ENCODE data around the gene ZDHHC7.

Gene ZDHHC7

DNA sequence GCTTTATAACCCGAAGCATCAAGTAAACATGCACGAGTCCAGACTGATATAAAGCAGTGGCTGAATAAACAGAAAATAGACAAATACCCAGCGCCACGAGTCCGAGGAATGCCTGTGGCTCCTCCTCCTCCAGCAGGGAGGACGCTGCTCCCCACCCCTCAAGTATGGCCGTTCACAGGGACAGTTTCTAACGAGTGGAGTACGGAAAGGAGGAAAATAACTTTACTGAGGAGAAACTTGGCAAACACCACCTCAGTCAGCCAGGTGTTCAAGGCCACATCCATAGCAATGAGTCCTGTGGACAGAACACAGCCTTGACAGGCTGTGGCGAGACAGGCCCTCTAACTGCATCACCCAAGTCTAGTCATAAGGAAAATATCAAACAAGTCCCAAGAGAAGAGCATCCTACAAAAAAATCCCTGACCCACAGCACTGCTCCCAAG is 9.2 kb downstream of the ZDHHC7 start:
- Histone ChIP-seq H3K36me3 (replicated peaks) (no peaks in the 10 kb centered on the region), H3K4me3 (ENCODE audit: low read depth, low read length) (no peak overlapping the region), H3K27me3 (replicated peaks) (no peaks in the 10 kb centered on the region), H3K27ac (peak overlapping the region; percentile 86)
- in situ Hi-C loops (cut with HindIII; ENCODE audit: low pct_ligation_motif_present, low sequenced_read_pairs), result no loop called here
- DNase-seq, result peak; percentile 38
- TF ChIP-seq CTCF (IDR thresholded peaks at IDR 0.05; ENCODE audit: low read depth, low read length, missing control alignments), result no peak

GRCh38 chr16:84999857-85000480 is 11.4 kb downstream of the ZDHHC7 start:
- H3K36me3 ChIP-seq (replicated peaks), result peaks cover 7% of the 10 kb centered on the region
- in situ Hi-C loops (cut with HindIII; ENCODE audit: low pct_ligation_motif_present, low sequenced_read_pairs), result no loop called here
- H3K27me3 ChIP-seq (replicated peaks), result no peaks in the 10 kb centered on the region
- no peak overlapping the region for H3K4me3 ChIP-seq (ENCODE audit: low read depth, low read length)
- DNase-seq, result no peak
- H3K27ac ChIP-seq, result peak overlapping the region; percentile 43
- TF ChIP-seq CTCF (IDR thresholded peaks at IDR 0.05; ENCODE audit: low read depth, low read length, missing control alignments), result no peak

DNA sequence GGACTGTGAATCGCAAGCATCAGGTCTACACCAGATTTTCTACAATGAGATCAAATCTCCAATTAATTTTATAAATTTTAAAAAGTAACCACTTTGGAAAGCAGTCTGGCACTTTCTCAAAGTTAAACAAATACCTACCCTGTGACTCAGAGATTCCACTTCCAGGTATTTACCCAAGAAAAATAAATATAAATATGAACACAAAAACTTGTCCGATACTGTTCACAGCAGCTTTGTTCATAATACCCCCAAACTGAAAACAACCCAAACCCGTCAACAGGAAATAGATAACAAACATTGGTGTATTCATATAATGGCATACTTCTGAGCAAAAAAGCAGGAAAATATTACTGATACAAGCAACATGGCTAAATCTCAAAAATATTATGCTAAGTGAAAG is 12.1 kb downstream of the ZDHHC7 start:
- Histone ChIP-seq H3K27me3 (replicated peaks) (no peaks in the 10 kb centered on the region), H3K4me3 (ENCODE audit: low read depth, low read length) (no peak overlapping the region), H3K27ac (peak overlapping the region; percentile 43), H3K36me3 (replicated peaks) (peaks cover 8% of the 10 kb centered on the region)
- in situ Hi-C loops (cut with HindIII; ENCODE audit: low pct_ligation_motif_present, low sequenced_read_pairs), result no loop called here
- TF ChIP-seq CTCF (IDR thresholded peaks at IDR 0.05; ENCODE audit: low read depth, low read length, missing control alignments), result no peak
- DNase-seq, result no peak

DNA sequence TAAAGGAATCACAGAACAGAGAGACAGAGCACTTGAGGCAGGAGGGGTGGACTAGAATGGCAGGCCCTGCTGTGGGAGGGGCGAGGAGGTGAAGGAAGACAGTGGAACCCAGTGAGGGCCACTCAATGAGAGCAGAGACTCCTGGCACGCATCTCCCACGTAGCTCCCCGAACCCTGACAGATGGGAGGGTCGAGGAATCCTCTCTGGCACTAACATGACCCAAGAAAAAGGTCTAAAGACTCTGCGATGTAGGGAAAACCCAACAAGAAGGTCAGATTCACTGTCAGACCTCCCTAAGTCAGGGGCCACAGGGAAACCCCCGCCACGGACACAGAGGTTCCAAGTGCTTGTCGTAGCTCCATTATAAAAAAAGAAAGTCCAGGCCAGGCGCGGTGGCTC is 15.0 kb downstream of the ZDHHC7 start:
- Histone ChIP-seq H3K27ac (no peak overlapping the region), H3K36me3 (replicated peaks) (peaks cover 14% of the 10 kb centered on the region), H3K27me3 (replicated peaks) (no peaks in the 10 kb centered on the region), H3K4me3 (ENCODE audit: low read depth, low read length) (no peak overlapping the region)
- no peak for TF ChIP-seq CTCF (IDR thresholded peaks at IDR 0.05; ENCODE audit: low read depth, low read length, missing control alignments)
- in situ Hi-C loops (cut with HindIII; ENCODE audit: low pct_ligation_motif_present, low sequenced_read_pairs), result no loop called here
- DNase-seq, result no peak

- H3K36me3 ChIP-seq (replicated peaks), result peaks cover 14% of the 10 kb centered on the region
- no peak for TF ChIP-seq CTCF (IDR thresholded peaks at IDR 0.05; ENCODE audit: low read depth, low read length, missing control alignments)
- no peak overlapping the region for H3K4me3 ChIP-seq (ENCODE audit: low read depth, low read length)
Observed at GRCh38 chr16:84995663-84996062, 15.7 kb downstream of the ZDHHC7 start.

DNA sequence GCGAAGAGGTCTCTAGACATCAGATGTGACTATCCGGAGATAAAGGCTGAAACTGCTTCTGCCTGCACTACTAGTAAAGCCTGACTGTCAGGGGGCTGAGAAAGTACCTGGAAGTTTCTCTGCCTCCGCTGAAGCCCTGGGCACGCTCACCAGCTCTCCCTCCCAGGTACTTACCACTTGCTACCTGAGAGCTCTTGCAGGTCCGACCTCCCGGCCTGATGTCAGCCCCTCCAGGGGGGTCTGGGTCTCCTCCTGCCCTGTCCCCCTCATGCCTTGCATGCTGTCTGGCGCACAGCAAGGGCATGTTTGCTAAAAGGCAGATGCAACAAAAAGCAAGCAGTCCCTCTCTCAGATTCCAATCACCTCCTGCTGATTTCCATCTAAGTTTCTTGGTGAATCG is 17.4 kb downstream of the ZDHHC7 start:
- Histone ChIP-seq H3K27ac (peak overlapping the region; percentile 90), H3K4me3 (ENCODE audit: low read depth, low read length) (no peak overlapping the region), H3K27me3 (replicated peaks) (no peaks in the 10 kb centered on the region), H3K36me3 (replicated peaks) (peaks cover 27% of the 10 kb centered on the region)
- TF ChIP-seq CTCF (IDR thresholded peaks at IDR 0.05; ENCODE audit: low read depth, low read length, missing control alignments), result no peak
- in situ Hi-C loops (cut with HindIII; ENCODE audit: low pct_ligation_motif_present, low sequenced_read_pairs), result no loop called here
- no peak for DNase-seq

More at GRCh38 chr16:84995663-84996062, 15.7 kb downstream of the ZDHHC7 start:
- in situ Hi-C loops (cut with HindIII; ENCODE audit: low pct_ligation_motif_present, low sequenced_read_pairs), result no loop called here
- peak overlapping the region; percentile 90 for H3K27ac ChIP-seq
- H3K27me3 ChIP-seq (replicated peaks), result no peaks in the 10 kb centered on the region
- no peak for DNase-seq

Data from brain microvascular endothelial cell (primary cell).